ENCODE measurements around the gene OVCH1.

DNA sequence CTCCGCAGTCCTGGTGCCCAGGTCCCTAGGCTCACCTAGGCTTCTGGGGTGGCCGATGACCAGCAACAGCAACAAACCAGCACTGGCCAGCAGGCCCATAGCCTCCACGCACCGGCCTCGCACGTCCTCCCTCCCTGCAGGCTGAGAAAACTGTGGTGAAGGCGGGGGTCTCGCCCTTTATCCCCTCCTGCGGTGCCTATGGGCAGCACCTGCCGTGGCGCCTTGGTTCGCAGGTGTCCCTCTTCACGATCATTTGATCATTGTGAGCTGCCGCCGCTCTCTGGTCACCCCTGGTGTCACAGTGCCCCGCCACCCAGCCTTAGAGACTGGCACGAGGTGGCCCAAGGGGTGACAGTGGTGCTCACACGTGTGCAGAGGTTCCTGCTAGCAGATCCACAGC lies at the start of gene OVCH1:
- TF ChIP-seq, protein P1, sequence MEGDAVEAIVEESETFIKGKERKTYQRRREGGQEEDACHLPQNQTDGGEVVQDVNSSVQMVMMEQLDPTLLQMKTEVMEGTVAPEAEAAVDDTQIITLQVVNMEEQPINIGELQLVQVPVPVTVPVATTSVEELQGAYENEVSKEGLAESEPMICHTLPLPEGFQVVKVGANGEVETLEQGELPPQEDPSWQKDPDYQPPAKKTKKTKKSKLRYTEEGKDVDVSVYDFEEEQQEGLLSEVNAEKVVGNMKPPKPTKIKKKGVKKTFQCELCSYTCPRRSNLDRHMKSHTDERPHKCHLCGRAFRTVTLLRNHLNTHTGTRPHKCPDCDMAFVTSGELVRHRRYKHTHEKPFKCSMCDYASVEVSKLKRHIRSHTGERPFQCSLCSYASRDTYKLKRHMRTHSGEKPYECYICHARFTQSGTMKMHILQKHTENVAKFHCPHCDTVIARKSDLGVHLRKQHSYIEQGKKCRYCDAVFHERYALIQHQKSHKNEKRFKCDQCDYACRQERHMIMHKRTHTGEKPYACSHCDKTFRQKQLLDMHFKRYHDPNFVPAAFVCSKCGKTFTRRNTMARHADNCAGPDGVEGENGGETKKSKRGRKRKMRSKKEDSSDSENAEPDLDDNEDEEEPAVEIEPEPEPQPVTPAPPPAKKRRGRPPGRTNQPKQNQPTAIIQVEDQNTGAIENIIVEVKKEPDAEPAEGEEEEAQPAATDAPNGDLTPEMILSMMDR (IDR thresholded peaks at IDR 0.05; ENCODE audit: low read depth, low read length) = no peak
- no peak for TF ChIP-seq EZH2phosphoT487 (IDR thresholded peaks at IDR 0.05; ENCODE audit: low read depth)
